HL-60 (cell line): Measurements from ENCODE around the gene MOGAT1.

Source experiments
- REST ChIP-seq: IDR thresholded peaks from 2 replicates; pipeline ENCODE4 v1.6.1; 2012; ENCODE audit warnings: low read depth; ENCODE audit not compliant: insufficient replicate concordance
- SPI1 ChIP-seq: IDR thresholded peaks from 2 replicates; pipeline ENCODE4 v1.6.1; 2012; ENCODE audit warnings: low read depth, mild to moderate bottlenecking, borderline replicate concordance
- TF ChIP-seq, protein P1 (sequence below): IDR thresholded peaks from one replicate; pipeline ENCODE4 v1.5.1; 2011; ENCODE audit warnings: low read length, control low read depth, inconsistent platforms; ENCODE audit not compliant: insufficient read depth

GRCh38 chr2:222711315-222711940, 40.0 kb downstream of the MOGAT1 start:
- TF ChIP-seq, protein P1, sequence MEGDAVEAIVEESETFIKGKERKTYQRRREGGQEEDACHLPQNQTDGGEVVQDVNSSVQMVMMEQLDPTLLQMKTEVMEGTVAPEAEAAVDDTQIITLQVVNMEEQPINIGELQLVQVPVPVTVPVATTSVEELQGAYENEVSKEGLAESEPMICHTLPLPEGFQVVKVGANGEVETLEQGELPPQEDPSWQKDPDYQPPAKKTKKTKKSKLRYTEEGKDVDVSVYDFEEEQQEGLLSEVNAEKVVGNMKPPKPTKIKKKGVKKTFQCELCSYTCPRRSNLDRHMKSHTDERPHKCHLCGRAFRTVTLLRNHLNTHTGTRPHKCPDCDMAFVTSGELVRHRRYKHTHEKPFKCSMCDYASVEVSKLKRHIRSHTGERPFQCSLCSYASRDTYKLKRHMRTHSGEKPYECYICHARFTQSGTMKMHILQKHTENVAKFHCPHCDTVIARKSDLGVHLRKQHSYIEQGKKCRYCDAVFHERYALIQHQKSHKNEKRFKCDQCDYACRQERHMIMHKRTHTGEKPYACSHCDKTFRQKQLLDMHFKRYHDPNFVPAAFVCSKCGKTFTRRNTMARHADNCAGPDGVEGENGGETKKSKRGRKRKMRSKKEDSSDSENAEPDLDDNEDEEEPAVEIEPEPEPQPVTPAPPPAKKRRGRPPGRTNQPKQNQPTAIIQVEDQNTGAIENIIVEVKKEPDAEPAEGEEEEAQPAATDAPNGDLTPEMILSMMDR, result no peak
- no peak for TF ChIP-seq REST
- TF ChIP-seq SPI1, result no peak
